GM21360 (cell line): ENCODE data around the gene TREH.

Experiments
- ATAC-seq: cut with Tn5 transposase; IDR thresholded peaks from one replicate; pipeline ENCODE4 v1.9.1; 2021; ENCODE audit warnings: mild to moderate bottlenecking, moderate library complexity; ENCODE audit not compliant: unreplicated experiment

Gene TREH

DNA sequence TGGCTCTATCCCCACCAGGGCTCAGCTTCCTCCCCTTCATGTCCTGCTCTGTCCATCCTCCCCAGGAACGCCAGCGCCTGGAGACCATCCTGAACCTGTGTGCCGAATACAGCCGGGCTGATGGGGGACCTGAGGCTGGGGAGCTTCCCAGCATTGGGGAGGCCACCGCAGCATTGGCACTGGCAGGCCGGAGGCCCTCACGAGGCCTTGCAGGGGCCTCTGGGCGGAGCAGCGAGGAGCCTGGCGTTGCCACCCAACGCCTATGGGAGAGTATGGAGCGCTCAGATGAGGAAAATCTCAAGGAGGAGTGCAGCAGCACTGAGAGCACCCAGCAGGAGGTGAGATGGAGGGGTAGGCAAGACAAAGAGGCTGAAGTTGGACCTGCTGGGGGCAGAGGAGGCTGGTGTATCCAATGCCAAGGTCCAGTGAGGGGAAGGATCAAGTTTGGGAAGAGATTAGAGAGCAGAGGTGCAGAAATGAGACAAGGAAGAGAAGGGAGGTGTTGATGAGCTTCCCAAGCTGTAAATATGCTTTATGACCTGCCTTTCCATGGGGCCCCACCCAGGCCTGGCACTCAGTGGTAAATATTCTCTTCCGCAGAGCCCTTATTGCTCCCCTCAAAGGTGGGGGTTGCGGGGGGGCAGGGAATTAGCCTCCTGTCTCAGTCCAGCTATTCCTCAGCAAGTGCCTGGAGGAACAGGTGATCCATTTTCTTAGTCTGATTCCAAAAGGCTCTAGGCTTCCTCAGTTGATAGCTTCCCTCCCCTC lies 48.1 kb downstream of the TREH start:
- no peak for ATAC-seq

DNA sequence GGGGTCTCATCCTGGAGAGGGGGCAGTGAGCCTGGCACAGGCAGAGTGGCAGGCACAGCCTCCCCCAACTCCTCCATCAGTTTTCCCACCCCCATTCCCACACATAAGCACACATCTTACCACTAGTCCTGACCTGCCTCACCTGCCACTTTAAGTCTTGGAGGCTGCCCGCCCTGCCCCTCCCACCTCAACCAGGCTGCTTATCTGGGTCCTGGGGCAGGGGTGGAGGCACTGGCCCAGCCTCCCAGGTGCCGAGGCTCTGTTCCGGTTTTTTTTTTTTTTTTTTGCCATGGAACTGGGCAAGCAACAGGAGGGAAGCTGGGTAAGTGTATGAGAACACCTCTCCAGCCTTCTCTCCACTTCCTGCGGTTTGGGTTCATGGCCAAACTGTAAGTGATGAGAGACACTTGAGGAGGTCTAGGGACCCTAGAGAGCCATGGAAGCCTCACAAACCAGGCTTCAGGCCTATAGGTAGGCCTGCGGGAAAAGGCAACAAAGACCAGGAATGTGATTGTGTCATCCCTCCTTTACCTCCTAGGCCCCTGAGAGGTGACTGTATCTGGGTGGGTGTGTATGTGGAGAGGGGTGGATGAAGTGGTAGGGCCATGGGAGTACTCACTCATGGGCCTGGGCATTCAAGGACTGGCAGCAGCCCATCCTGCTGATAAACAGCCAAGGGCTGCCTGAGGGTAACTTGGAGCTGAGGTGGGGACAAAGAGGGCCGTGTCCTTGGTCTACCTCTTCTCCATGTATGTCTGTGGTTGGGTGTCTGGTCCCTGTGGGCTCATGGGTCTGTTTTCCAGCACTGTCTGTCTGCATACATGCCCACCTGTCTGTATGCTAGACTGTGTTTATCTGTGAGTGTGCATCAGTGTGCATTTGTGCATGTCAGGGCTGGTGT lies 49.4 kb downstream of the TREH start:
- no peak for ATAC-seq

DNA sequence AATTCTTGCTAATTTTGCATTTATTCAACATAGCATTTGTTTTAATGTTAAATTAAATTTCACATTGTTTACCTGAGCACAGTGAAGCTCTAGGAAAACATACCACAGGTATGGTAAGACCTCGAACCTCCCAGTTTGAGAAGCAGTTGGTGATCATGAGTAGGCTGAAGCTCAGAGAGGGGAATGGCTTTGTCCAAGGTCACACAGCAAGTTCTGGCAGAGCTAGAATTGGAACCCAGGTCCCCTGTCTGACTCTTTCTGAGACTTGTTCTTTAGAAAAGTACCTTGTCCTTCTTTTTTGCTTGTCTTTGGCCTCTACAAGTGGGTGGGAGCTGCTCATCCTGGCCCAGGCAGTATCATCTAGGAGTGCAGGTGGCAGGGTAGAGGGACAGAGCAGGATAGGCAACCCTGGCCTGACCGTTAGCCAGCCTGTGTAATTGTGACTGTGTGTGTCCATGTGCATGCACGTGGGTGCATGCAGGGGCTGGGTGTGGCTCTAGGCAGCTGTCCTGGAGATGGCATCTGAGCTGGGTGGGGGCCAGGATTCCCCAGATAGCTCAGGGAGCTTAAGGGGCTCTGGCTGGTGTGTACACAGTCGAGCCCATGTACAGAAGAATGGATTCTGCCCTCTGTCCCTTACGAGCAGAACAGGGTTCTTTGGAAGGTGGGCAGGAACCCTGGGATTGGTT lies 50.4 kb downstream of the TREH start:
- no peak for ATAC-seq

DNA sequence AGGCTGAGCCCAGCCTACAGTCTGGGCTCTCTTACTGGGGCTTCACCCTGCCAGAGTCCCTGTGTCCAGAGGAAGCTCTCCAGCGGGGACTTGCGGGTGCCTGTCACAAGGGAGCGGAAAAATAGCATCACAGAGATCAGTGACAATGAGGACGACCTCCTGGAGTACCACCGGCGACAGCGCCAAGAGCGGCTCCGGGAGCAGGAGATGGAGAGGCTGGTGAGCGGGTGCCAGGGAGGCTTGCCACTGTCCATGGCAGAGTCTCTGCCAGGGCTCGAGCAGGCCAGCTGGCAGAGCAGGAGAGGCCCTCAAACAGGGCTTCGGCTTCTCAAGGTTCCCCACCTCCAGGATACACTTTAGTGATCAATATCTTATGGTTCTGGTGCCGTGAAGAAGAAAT lies 51.0 kb downstream of the TREH start:
- no peak for ATAC-seq

DNA sequence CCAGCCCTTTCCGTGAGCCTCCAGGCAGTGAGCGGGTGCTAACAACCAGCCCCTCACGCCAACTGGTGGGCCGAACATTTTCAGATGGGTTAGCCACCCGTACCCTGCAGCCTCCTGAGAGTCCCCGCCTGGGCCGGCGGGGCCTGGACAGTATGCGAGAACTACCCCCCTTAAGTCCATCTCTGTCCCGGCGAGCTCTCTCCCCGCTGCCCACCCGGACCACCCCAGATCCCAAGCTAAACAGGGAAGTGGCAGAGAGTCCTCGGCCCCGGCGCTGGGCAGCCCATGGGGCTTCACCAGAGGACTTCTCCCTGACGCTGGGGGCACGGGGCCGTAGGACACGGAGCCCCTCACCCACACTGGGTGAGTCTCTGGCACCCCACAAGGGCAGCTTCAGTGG lies 51.4 kb downstream of the TREH start:
- no peak for ATAC-seq

DNA sequence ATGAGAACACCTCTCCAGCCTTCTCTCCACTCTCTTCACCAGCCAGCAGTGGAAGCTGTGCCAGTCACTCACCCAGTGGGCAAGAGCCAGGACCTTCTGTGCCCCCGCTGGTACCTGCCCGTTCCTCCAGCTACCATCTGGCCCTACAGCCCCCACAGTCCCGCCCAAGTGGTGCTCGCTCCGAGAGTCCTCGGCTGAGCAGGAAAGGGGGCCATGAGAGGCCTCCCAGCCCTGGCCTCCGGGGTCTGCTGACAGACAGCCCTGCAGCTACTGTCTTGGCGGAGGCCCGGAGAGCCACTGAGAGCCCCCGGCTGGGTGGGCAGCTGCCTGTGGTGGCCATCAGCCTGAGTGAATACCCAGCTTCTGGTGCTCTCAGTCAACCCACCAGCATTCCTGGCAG lies 51.9 kb downstream of the TREH start:
- no peak for ATAC-seq

DNA sequence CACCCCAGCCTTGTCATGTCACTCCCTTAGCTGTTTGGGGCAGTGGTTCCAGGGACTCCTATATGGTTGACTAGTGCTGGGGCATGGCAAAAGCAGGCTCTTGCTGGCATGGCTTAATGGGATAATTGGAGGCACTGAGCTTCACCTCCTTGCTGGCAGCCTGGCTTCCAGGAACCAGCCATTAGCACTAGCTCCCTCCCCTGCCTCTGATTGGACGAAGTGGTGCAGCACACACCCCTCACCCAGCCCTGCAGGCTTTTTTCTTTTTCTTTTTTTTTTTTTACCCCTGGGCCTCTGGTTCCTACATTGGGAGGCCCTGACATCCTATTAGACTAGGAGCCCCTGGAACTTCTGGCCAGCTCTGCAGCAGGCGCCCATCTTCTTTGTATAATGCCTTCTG lies 53.5 kb downstream of the TREH start:
- ATAC-seq, result no peak

DNA sequence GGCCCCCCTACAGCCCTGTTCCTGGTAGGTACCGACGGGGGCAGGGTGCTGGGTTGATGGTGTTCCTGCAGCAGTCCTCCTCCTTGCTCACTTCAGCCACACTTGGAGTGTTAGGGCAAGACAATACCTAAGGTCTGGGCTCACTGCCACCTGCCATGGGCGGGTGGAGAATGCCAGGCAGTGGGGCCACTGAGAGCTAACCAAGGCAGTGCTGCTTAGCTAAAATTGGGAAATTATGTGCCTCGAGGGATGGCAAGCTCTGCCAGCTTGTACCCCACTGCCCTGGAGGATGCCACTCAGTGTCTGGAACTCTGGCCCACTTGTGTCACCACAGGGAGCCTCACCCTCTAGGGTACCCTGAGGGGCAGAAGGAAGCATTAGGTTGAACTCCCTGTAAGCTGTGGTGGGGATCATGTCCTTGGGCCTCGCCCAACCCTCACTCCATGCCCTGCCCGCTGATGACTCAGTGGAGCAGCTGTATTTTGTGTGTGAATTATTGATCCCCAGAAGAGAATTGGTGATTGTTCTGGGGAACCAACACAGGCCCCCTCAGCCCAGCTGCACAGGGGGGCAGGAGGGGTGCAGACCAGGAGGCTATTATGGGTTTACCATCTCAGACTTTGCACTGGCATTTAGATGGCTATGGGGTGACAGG lies 54.3 kb downstream of the TREH start:
- no peak for ATAC-seq

DNA sequence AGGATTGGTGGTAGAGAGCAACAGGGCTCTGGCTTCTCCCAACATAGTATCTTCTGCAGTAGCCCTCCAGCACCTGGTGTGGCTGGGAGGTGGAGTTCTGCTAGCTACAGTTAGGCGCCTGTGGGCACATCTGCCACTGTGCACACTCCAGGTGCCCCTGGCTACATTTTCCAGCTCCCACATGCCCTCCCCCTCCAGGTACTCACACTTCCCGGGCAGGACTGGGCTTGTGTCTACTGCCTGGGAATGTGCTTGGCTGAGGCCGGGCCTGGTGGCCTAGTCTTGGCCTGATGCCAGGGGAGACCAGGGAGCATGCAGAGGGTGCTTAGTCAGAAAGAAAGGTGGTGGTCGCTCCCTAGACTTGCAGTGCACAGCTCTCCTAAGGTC lies 56.2 kb downstream of the TREH start:
- no peak for ATAC-seq

DNA sequence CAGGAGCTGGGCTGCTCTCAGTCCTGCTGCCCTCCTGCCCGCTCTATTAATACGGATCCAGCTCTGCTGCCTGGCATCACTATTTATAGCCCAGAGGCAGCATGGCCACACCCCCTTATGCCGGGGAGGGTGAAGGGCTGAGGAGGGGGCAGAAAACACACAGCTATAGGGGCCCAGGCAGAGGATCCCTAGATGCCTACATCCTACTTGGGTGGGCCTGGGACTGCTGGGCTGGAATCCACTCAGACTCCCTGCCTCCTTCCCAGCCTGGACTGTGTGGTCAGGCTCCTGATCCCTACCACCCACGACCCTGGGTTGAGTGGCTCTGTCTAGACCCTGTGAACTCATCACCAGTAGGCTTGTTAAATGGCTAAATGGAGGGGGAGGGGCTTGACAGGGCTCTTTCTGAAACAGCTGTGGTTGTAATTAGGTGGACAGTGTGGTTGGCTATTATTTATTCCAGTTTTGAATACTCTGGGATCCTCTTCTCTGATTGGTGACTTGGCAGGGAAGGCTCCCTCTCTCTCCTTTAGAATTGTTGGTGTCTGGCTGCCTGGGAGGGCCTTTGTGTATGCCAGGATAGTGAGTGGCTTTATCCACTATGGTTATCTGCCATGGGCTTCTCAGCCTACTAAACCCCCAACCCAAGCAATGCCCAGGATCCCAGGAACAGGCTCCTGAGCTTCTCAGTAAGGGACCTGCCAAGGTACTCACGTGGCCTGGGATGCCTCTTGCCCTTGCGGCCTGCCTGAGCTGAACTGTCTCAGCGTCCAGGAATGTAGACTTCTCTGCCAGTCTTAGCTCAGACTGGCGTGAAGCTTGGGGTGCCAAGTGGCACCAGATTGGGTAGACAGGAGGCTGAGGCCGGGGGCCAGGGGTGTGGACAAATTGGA lies 56.8 kb downstream of the TREH start:
- no peak for ATAC-seq

DNA sequence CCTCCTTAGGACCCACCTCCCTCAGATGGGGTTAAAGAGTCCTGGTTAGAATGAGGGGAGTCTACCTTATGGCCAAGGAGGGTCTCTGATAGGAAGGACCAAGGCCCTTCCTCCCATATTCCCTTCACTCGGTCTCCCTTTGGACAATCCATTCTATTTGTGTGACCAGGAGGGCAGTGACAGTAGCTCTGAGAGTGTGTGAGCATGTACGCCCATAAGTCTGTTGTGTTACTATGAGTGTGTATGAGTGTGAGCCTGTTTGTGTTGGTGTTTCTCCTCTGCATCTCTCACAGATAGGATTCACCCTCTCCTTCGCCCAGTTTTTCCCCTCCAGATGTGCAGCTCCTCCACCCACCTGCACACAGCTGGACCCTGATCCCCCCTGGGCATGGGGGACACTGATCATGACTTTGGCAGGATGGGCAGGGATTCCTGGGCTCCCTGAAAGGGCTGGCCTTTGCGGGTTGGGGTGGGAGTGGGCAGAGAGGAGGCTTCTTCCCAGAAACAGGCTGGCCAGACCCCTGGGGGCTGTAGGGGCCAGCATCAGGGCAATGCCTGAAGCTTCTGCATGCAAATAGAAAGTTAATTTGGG lies 57.6 kb downstream of the TREH start:
- ATAC-seq, result no peak

DNA sequence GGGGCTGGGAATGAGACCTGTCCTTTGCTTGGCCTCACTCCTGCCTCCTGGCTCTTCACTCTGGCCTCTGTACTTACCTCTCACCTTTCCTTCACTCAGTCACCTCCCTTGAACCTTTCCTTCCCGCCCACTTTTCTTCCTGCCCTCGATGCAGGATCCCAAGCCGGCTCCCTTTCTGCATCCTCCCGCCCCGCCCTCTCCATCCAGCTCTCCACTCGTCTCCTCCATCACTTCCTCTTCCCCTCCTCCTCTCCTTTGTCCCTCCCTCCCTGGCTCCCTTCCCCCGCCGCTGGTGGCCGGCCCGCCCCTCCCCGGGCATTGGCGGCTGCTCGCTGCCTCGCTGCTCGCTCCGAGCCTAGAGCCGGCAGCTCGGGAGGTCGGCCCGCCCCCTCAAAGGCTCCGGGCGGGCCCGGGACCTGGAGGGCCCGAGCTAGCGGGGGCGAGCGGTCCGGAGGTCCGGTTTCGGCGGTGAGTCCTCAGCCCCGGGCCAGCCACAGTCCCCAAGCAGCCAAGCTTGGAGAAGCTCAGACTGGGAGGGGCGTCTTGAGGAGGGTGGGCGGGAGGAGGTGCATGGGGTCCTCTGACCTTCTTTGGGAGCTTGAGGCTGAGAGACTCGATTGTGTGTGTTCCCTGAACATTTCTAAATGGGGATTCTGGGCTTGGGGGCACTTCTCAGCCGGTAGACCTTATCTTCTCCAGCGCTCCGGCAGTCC lies 58.2 kb downstream of the TREH start:
- no peak for ATAC-seq

DNA sequence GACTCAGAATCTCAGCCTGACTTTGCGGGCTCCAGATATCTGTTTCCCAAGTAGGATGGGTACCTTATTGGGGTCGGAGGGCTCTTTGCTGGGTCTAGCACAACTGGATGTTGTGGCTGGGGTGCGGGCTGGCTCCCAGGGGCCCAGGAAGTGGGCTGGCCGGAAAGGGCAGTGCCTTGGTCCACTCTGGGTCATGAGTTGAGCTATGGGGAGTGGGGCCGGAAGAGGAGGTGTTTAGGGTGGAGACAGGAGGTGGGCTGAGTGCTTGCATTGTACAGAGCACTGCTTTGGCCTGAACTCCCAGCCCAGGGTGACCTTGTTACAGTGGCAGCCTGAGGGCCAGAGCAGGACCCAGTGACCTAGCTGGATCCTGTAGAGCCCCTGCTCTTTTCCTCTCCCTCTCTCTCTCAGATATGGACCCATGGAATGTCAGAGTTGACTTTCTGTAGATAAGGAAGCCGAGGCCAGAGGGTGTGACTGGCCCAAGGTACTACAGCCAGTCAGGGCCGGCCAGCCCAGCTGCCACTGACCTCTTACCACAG lies 58.9 kb downstream of the TREH start:
- no peak for ATAC-seq

DNA sequence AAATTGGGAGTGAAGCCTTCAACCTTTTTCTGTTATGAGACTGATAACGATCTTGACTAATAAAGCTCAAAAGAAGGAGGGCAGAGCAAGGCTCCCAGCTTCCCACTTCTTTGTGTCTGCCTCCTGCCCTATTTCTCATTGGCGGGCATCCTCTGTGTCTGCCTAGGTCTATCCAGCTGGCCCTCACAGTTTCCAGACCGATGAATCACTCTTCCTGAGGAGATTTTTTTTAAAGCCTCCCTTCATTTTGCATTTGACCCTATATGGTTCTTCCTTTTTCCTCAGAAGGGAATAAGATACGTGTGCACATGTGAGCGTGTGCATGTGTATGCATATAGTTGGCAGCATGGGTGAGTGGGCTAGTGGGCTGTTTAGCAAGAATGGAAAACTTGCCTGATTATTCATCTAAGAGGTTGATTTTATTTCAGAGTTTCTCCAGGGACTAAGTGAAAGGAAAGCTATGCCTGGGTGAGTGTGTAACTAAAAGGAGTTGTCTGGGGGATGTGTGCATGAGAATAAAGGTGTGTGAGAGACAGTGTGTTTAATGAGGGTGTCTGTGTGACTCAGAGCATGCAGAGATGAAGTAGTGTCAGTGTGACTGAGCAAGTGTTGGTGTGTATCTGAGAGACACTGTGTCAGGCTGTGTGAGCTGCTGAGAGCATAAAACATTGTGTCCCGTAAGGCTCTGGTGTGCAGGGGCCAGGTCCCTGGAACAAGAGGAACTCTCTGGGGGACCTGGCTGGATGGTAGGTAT lies 59.8 kb downstream of the TREH start:
- ATAC-seq, result no peak

DNA sequence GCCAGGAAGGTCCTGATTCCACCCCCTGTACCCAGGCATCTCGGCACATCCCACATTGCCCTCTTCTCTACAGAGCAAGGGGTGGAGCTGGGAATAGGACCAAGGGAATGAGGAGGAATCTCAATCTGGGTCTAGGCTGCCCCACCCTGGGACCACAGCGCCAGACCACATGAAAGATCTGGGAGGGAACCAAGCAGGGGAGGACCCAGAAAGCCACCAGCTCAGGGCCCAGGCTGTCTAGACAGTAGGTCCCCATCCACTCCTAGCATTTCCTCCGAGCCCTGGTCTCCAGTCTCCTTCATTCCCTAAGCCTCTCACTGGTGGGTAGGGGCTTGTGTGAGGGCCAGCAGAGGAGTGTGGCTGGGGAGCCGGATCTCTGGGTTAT lies 60.5 kb downstream of the TREH start:
- no peak for ATAC-seq

DNA sequence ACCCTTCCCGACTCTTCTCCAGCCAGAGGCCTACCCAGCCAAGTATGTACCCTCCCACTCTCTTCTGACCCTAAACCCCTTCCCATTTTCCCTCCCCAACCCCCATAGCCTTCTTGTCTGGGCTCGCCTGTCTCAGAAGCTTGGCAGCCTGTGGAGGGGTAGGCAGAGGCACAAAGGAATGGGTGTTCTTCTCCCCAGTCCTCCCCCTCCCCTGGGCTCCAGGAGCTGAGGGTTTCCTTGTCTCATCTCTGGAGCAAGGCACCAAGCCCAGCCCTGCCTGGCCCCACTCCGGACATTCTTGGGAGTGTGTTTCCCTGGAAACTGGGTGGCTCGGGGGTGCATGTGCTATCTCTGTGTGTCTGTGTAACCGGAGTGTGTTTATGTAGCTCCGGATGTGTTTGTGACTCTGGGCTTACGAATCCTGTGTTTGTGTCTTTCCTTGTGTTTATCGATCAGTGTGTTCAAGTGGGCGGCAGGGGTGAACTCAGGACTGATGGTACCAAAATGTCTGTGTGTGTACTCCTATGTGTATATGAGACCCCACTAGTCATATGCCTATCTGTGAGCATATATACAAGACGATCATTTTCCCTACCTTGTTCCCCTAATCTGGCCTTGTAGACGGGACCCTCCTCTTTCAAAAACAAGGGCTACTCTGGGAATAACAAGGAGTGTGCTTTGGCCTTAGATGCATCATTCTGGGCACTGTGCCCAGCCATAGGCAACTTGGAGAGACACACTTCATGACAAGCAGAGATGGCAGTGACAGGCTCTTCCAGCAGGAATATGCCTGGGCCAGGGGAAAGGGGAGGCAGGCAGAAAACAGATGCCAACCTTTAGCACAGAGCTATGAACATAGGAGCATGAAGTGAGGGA lies 61.1 kb downstream of the TREH start:
- ATAC-seq, result no peak

DNA sequence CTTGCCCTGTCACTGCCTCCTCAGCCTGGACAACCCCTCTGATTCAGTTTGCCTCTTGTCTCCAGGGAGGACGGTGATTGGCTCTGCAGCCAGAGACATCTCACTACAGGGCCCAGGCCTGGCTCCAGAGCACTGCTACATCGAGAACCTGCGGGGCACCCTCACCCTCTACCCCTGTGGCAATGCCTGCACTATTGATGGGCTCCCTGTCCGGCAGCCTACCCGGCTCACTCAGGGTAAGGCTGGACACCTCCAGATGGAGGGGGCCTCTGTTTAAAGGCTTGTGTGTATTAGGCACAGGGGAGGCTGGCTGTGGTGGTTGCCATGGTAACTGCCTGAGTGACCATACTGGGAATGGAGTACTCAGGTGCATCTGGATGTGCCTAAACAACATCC lies 63.5 kb downstream of the TREH start:
- ATAC-seq, result no peak
